K562 (cell line): ENCODE results near the gene TMEM167B. TPM values are rescaled to one million over a fixed set of nuclear protein-coding genes. Genes with fewer than 3 reads are reported as not detected.

ENCODE experiments used
- CBX3 ChIP-seq, 2 experiments: IDR thresholded peaks; 1 replicate in 1 of 2; 2 replicates in 1 of 2; pipeline ENCODE4 v1.6.1; 2012; ENCODE audit warnings: inconsistent platforms in 2 of 2, low read length in 2 of 2, borderline replicate concordance in 1 of 2, control low read depth in 1 of 2
- CHD4 ChIP-seq: fragments of 200-600 bp; sonication (generic); IDR thresholded peaks from 3 replicates; pipeline ENCODE4 v1.6.1; 2012; ENCODE audit warnings: low read depth, mild to moderate bottlenecking, mixed read lengths, low read length, inconsistent platforms; ENCODE audit not compliant: insufficient read depth, insufficient replicate concordance, poor library complexity, severe bottlenecking
- FOXA1 ChIP-seq: fragments of 450-650 bp; IDR thresholded peaks from 2 replicates; pipeline ENCODE4 v1.6.1; 2016; ENCODE audit warnings: mild to moderate bottlenecking, borderline replicate concordance
- FOXA3 ChIP-seq, 2 experiments: fragments of 450-650 bp in 1 of 2; sonication (generic) in 1 of 2; formaldehyde crosslinking; IDR thresholded peaks in 1 of 2; conservative IDR thresholded peaks in 1 of 2; 2 replicates each; pipeline versions ENCODE4 v1.4.0 to v1.8.0; 2020 to 2022; ENCODE audit warnings: mild to moderate bottlenecking in 2 of 2, missing genetic modification reagents in 1 of 2
- FOXK1 ChIP-seq: sonication (generic); formaldehyde crosslinking; IDR thresholded peaks from 2 replicates; pipeline ENCODE4 v1.8.0; 2022; ENCODE audit warnings: missing genetic modification reagents, mild to moderate bottlenecking, borderline replicate concordance
- HDAC6 ChIP-seq: IDR thresholded peaks from 2 replicates; pipeline ENCODE4 v1.6.1; 2012; ENCODE audit warnings: low read depth, mild to moderate bottlenecking, control low read depth, inconsistent platforms, low read length, moderate library complexity
- HMG20B ChIP-seq: fragments of 250-450 bp; sonication (Bioruptor Pico); IDR thresholded peaks from 2 replicates; pipeline ENCODE4 v1.5.0; 2021; ENCODE audit warnings: mild to moderate bottlenecking
- KLF13 ChIP-seq: fragments of 450-650 bp; IDR thresholded peaks from 2 replicates; pipeline ENCODE4 v1.6.1; 2016; ENCODE audit warnings: missing genetic modification characterization, low read depth, mild to moderate bottlenecking, missing compliant biosample characterization, moderate library complexity, borderline replicate concordance
- NFE2L1 ChIP-seq: fragments of 450-650 bp; IDR thresholded peaks from 2 replicates; pipeline ENCODE4 v1.6.1; 2016; ENCODE audit warnings: missing genetic modification characterization, low read depth, mild to moderate bottlenecking, missing compliant biosample characterization, moderate library complexity, borderline replicate concordance
- NR3C1 ChIP-seq: sonication (generic); formaldehyde crosslinking; IDR thresholded peaks from 2 replicates; pipeline ENCODE4 v1.8.1; 2022; ENCODE audit warnings: missing genetic modification reagents
- RBBP5 ChIP-seq: fragments of 200-600 bp; sonication (generic); IDR thresholded peaks from 2 replicates; pipeline ENCODE4 v1.6.1; 2012; ENCODE audit warnings: borderline replicate concordance, mild to moderate bottlenecking, low read length, control low read depth, inconsistent platforms; ENCODE audit not compliant: insufficient read depth, poor library complexity, severe bottlenecking
- RERE ChIP-seq: sonication (generic); formaldehyde crosslinking; IDR thresholded peaks from 2 replicates; pipeline ENCODE4 v1.8.0; 2023; ENCODE audit warnings: missing genetic modification reagents, mild to moderate bottlenecking, borderline replicate concordance
- SAP30 ChIP-seq: fragments of 200-600 bp; sonication (generic); IDR thresholded peaks from 2 replicates; pipeline ENCODE4 v1.6.1; 2012; ENCODE audit warnings: borderline replicate concordance, low read depth, mild to moderate bottlenecking, moderate library complexity, low read length, control low read depth, inconsistent platforms; ENCODE audit not compliant: insufficient read depth, poor library complexity, severe bottlenecking
- SMAD3 ChIP-seq: fragments of 450-650 bp; formaldehyde crosslinking; conservative IDR thresholded peaks from 2 replicates; pipeline ENCODE4 v1.4.0; 2020; ENCODE audit warnings: mild to moderate bottlenecking
- SNIP1 ChIP-seq: fragments of 450-650 bp; IDR thresholded peaks from 2 replicates; pipeline ENCODE4 v1.7.1; 2017; ENCODE audit warnings: low read depth, mild to moderate bottlenecking
- SRF ChIP-seq, 2 experiments: fragments of 250-450, 450-650 bp in 1 of 2; sonication (Bioruptor Pico) in 1 of 2; sonication (generic) in 1 of 2; formaldehyde crosslinking; IDR thresholded peaks; 2 replicates each; pipeline versions ENCODE4 v1.5.0 to v1.5.1; 2020 to 2022; ENCODE audit warnings: mild to moderate bottlenecking in 1 of 2, missing genetic modification reagents in 1 of 2
- THAP7 ChIP-seq: fragments of 250-450 bp; sonication (Bioruptor Pico); IDR thresholded peaks from 2 replicates; pipeline ENCODE4 v1.5.0; 2021
- ZBTB49 ChIP-seq: sonication (generic); formaldehyde crosslinking; IDR thresholded peaks from 2 replicates; pipeline ENCODE4 v1.8.0; 2022; ENCODE audit warnings: missing genetic modification reagents, mild to moderate bottlenecking, borderline replicate concordance
- polyA plus RNA-seq, 8 experiments: library from polyadenylated mRNA; depleted of rRNA in 4 of 8; stranded (reverse) in 5 of 8; unstranded in 3 of 8; fragments of >200 nt; fragmentation: Nextera tagmentation in 2 of 8; fragmentation: Illumina TruSeq in 1 of 8; extraction: Ambion mirVana in 2 of 8; extraction: Trizol in 1 of 8; gene quantifications; 2 replicates each; pipeline versions ENCODE4 v1.2.1 to v1.2.3, GENCODE V29; 2011 to 2014; ENCODE audit warnings: inconsistent platforms in 1 of 8, missing spikeins in 1 of 8
- total RNA-seq, 7 experiments: library from RNA; depleted of rRNA in 6 of 7; stranded (reverse); fragments of >200 nt in 6 of 7; fragmentation: Illumina TruSeq in 2 of 7; extraction: Trizol in 2 of 7; gene quantifications; 2 replicates each; pipeline versions ENCODE4 v1.2.1 to v1.2.3, GENCODE V29; 2011 to 2021; ENCODE audit warnings: low replicate concordance in 1 of 7

Gene TMEM167B
- total and polyA plus RNA-seq, 9 of the 15 experiments (the other 6 are each of a cell fraction or from before 2014, with no cell fraction given), result 17.2 to 36.4 (median 32.2) TPM

GRCh38 chr1:109134423-109134822, 43.9 kb downstream of the TMEM167B start (continued):
- TF ChIP-seq SAP30, result no peak
- no peak for TF ChIP-seq ZBTB49 (CRISPR knock-in tag)
- no peak for TF ChIP-seq KLF13 (tag)
- TF ChIP-seq FOXK1, result no peak
- TF ChIP-seq RBBP5, result no peak
- peak in 1 of 2 experiments; percentile 56; a peak in 1 of 4 replicates for TF ChIP-seq FOXA3 (CRISPR knock-in tag; conservative IDR thresholded peaks at IDR 0.05 in 1 of 2, IDR thresholded peaks at IDR 0.05 in 1 of 2)
- no peak for TF ChIP-seq SNIP1
- no peak for TF ChIP-seq HMG20B (CRISPR knock-in tag)
- no peak for TF ChIP-seq FOXA1
- TF ChIP-seq SMAD3, result 0 out of 2 replicates have a peak, but pooled peaks have one; percentile 35
- no peak for TF ChIP-seq NR3C1 (CRISPR knock-in tag)
- peak in 1 of 2 experiments; percentile 75; a peak in 1 of 3 replicates for TF ChIP-seq CBX3 (IDR thresholded peaks at IDR 0.05; ENCODE audit: borderline replicate concordance in 1 of 2, low read length in 2 of 2)
- no peak for TF ChIP-seq RERE (CRISPR knock-in tag)
- no peak for TF ChIP-seq CHD4
- TF ChIP-seq NFE2L1 (tag), result no peak
- TF ChIP-seq HDAC6, result no peak
- TF ChIP-seq THAP7 (CRISPR knock-in tag), result no peak
- TF ChIP-seq SRF (CRISPR knock-in tag; IDR thresholded peaks at IDR 0.05), result peak in 1 of 2 experiments; percentile 25; a peak in 1 of 4 replicates
